ENCODE results near the gene MYBPC1.

Gene MYBPC1

DNA sequence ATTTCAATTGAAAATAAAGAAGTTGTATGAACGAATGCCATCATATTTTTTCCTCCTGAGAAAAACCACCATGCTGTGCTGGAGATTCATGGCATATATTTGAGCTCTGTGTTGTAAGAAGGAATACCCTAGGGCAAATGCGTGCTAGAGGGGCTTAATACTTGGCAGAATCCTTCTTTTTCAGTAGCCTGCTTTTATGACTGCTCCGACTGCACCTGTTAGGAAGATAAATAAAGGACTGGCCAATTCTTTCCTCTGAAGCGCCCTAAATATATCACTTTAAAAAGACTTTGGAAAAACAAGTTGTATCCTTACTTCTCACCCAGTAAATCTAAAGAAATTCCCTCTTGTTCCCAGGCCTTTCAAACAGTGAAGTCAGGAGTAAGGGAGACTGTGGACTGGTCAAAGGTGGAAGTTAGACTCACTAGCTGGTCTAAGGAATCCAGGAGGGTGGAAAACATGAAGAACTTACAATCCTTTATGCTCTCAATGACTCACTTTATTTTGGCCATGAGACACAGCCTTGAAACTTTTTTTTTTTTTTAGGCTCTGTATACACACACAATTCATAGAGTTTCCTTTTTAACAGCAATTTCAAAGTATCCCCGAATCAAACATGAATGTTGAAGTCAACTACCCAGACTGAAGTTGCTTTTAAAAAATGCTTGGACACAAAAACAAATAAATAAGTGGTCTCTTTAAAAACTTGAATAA, 5.2 kb downstream of the MYBPC1 start:
- no peak for DNase-seq

DNA sequence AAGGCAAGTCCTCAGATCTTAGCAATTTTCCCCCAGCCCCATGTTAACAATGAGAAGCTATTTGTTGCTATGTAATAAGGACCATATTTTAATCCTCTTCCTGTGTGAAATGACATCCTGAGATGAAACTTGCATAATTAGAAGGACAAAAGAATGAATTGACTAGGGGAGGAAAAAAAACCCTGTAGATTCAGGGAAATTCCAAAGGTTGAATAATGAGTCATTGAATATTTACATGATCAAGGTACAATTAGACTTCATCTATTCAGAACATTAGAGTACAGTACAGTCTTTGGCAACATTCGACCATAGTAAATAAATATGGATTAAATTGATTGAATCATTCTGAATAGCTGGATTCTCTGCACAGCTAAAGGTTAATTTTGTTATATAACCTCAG, 9.4 kb downstream of the MYBPC1 start:
- DNase-seq = no peak

DNA sequence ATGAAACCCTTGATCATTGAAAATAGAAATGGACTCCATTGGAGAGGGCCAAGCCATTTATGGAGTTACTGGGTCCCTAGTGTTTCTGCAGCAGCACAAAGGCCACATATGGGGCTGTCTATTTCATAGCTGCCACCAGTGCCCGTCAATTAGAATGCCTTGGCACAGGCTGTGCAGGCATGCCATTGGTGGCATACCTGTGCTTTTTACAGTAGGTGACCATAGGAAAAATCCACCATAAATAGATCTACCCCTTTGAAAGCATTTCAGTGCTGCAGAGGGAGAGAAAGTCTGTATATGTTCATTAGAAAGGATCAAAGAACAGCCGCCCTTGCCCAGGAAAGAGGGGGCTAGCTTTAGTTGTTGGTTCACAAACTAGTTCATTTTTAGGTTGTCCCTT, 13.1 kb downstream of the MYBPC1 start:
- DNase-seq = no peak

DNA sequence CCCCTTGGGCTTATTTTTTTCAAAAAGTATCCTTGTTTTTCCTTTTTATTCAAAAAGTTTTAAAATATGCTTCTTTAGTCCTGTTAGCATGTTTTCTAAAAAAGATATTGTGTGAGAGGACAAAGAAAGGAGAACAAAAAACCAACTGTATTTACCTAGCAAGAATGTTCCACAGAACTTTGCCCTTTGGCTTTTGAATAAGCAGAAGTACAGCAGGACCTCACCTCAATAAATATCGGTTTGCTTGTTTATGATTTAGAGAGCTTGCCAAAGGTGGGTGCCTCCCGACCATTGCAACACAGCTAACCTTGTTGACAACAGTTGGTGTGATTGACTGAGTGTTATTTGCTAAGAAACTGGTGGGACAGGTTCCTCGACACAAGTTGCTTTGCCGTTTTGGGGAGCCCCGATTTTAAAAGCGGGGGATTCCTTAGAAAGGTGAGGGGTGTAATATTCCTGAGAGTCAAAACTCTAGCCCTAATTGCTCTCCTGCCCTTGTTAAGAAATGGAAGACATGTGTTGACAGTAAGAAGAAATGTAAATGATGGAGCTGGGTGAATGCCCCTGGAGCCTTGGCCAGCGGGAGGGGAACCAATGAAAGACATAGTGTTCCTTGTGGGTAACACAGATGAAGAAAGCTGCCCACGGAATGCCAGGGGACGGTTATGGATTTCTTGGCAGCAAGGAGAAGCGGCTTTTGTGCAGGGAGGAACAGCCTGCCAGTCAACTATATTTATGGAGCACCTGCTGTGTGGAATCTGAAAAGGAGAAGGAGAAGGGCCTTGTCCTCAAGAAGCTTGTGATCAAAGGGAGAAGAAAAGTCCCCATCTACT, 13.7 kb downstream of the MYBPC1 start:
- DNase-seq = no peak

DNA sequence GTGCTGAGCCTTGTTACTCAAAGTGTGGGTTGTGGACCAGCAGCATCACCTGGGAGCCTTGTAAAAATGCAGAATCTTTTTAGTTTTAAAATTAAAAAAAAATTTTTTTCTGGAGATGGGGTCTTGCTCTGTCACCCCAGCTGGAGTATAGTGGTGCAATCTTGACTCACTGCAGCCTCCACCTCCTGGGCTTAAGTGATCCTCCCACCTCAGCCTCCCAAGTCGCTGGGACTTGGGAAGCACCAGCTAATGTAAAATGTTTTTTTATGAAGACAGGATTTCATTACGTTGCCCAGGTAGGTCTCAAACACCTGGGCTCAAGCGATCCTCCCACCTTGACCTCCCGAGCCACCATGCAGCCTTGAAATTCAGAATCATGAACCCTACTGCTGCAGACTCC, 14.4 kb downstream of the MYBPC1 start:
- no peak for DNase-seq

DNA sequence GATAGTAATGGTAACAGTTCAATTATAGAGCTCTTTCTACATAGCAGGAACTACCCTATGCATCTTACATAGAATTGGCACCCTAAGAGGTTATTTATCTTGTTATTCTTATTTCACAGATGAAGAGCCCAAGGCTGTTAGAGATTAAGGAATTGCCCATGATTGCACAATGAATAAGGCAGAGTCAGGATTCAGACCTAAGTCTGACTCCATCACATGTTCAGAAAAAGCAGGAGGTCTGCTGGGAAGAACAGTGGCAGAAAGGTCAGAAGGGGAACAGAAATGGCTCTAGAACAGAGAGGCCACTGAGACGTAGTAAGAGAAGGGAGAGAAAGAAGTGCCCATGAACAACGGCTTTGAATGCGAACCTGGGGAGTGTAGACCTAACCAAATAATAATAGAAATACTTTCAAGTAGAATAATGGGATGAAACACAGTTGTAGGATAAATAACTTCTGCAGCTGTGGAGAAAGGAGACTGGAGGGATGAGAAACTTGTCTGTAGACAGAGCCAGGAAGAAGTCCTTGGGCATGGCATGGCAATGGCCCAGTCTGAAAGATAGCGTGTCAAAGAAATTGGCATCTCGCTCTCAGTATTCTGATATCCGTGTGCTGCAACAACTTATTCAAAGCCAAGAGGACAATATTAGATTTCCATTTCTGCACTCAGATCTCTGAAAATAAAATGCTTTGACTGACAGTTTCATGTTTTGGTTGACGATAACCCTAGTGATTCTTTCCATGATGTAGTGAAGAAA, 17.6 kb downstream of the MYBPC1 start:
- DNase-seq = no peak

DNA sequence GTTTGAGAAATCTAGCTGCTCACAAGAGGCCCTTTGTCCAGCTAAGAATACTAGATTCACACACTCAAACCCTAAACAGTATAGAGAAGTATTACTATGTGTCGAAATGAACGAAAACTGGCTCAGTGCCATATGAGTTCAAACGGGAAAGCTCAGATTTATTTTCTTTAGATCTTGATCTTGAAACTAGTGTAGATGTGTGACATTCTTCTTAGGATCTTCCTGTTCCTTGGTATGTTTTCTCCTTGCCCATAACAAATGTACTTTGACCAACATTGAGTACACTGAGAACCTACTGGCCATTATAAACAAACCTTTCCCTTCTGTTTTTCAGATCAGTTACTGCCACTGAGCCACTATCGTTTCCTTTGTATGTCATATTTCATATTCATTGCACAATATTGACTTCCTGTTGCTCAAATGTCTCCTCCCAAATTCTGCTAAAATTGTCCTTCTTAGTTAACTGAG, 21.3 kb downstream of the MYBPC1 start:
- no peak for DNase-seq

DNA sequence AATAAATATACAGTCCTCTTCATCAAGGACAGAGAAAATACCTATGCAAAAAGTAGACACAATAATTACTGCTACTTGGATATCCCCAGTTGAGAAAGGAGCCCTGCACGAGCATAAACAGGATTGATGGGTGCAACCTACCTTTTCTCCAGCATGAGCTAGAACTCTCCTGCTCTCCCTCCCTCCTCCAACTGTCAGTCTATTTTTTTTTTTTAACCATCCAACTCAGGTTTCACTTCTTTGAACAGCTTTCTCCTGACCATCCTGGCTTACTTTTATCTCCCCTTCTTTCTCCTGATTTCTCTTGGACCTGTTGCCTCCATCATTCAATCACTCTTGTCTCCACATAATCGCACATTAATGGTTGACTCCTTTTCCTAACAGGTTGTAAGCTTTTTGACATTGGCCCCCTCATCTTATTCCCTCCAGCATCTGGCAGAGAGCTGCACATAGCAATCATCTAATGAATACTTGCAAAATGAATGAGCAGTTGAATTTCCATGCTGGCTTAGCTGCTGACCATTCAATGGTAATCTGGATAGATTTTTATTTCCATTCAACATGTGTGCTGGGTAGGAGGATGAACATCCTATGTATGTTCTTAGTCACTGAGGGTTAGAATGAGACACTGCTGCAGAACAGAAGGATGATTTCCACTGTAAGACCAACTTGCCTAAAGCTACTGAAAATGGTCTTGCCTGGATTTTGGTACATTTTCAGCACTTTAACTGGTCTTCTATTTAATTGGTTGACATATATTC, 24.4 kb downstream of the MYBPC1 start:
- DNase-seq = no peak

DNA sequence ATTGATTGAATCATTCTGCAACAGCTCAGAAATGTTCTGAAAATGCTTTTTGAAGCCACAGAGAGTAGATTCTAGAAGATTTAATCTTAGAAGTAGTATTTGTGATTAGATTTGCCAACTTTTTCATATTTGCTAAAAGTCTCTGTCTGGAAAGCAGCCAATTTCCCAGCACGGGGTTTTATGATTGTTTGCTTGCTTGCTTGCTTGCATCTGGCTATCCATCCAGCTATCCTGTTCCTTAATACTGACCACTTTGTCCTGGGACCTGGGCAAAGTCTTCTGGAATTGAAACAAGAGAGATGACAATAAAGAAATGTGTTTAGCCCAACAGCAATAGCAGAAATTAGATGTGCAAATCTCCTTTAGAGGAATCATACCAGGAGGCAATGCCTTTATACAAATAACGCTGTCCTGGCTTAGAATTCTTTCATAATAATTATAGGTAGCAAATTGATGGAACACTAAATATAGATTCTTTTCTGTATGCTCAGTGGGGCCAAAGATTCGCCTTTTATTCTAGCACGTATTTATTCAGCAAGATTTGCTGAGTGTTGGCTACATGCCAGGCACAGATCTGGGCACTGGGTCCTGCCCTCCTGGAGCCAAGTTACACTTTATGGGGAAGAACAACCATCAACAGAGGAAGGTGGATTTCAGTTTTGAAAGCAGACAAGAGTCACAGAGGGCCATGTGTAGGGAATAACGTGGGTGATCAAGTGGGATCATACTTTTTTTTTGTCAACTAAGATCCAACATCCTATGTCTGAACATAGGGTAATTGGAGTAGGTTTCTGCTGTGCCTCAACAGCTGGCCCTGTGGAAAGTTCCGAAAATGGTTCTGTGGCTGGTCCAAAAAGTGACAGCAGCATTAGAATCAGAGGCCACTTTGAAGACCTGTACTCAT, 25.3 kb downstream of the MYBPC1 start:
- DNase-seq = no peak

DNA sequence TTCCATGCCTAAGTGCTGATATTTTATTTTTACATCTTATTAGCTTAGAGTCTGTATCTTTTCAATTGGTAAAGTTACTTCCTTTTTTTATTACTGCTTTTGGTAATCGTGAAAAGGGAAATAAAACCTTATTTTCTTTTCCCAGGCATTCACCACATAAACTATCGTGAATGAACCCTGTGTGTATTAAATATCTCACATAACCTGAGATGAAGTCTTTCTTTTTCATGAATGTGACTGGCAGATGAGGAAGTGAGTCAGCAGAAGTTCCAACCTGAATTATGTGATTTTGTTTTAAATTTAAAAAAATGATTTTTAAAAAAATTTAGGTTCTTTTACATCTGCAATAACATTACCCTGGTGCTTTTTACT, 26.0 kb downstream of the MYBPC1 start:
- DNase-seq = no peak

DNA sequence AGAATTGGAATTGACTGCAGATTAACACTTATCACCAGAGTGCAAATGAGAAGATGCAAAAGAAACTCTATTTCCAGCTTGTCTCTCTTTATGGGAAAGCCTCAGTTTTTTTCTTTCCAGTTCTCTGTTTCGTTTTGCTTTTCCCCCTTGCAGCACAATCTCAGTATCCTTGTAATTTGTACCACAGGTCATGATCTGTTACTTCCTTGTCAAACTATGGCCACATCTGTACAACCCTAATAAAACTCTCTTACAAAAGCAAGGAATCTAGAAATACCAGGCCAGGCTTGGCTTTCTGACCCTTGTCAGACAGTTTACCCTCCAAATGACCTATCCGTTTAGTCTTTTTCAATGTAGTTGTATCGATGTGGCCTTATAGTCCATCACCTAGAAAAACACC, 33.9 kb downstream of the MYBPC1 start:
- DNase-seq = no peak

DNA sequence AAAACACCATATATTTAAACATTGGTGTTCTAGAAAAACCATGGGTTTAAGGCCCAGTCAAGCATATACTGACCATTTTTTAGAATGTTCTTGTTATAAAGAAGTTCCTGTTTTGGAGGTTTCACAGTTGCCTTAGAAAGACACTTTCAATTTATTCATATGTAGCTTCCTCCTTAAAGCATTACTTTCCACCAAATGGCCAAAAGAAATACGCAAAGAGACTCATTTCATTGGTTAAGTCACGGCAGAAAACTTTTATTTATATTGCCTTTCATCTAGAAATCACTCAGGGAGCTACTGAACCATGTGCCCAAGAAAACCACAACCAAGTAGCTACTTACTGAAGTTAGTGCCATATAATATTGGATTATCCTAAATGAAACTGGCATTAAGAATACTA, 40.0 kb downstream of the MYBPC1 start:
- no peak for DNase-seq

DNA sequence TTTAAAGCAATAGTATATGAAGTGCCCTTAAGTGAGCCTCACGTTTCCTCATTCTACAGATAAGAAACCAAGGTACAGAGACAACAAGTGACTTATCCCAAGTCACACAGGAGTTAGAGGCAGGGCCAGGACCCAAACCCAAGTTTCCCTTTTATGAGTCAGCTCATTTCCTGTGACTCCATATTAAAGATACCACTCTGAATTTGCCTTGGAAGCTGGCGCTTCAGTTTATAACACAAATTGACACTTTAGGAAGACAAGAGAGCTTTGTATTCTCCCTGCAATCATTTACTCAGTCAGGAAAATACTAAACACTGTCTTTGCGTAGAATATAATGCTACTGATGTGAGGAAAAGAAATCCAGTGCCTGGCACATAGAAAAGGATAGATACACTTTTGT, 43.2 kb downstream of the MYBPC1 start:
- DNase-seq = no peak

DNA sequence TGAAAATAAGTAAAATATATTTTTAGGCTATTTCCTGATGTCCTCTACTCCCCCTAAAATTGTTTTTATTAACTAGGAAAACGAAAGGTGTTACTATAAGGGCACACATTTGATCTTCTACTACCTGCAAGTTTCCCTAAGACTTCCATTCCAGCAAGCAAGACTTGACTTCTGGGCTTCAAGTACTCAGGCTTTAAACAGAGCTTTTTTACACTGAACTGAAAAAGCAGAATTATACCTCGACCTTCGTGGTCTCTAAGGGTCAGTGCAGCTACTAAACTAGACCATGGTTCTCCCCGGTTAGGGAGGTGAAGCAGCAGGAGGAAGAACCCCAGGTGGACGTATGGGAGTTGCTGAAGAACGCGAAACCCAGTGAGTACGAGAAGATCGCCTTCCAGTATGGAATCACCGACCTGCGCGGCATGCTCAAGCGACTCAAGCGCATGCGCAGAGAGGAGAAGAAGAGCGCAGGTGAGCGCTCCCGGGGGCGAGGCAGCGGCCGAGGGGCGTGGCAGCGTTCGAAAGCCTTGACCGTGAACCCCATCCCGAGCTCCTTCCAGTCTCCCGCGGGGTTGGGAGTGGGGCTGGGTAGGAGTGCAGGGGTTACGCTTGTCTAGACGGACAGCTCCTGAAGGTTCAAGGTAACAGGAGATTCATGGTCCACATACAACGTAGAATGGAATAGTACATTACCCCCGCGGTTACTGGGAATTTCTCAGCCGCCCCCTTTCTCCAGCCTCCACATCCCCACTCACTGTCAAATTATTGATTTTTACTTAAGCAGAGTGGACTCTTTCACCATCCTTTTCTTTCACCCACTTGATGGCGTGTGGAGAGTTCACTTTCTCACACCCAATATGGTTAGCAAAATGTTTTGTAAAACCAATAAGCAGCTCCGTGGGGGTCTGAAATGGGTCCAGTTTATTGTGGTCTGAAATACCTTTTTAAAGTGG, 47.6 kb downstream of the MYBPC1 start:
- DNase-seq = no peak

DNA sequence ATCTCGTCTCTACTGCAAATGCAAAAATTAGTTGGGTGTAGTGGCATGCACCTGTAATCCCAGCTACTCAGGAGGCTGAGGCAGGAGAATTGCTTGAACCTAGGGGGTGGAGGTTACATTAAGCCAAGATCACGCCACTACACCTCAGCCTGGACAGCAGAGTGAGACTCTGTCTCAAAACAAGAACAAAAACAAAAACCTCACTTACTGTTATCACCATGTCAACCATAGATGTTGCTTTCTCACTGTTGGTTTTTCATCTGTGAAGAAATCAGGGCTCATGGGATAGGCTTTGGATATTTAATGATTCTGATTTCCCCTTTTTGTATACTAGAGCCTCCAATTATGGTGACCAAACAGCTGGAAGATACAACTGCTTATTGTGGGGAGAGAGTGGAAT, 52.9 kb downstream of the MYBPC1 start:
- no peak for DNase-seq

DNA sequence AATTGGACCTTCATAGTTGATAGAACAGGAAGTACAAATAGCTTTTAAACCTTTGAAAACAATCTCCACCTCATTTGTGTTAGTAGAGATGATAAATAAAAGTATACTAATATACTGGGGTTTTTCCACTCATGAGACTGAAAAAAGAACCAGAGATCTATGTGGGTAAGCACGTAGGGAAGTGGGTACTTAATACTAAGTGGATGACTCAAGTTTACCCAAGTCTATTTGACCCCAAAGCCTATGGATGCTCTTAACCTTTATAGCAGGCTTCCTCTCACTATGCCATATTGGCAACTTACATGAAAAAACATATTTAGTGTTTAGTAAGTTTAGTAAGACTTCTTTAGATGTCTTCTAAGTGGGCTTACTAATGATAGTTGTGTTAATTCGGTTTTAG, 53.4 kb downstream of the MYBPC1 start:
- DNase-seq = no peak

DNA sequence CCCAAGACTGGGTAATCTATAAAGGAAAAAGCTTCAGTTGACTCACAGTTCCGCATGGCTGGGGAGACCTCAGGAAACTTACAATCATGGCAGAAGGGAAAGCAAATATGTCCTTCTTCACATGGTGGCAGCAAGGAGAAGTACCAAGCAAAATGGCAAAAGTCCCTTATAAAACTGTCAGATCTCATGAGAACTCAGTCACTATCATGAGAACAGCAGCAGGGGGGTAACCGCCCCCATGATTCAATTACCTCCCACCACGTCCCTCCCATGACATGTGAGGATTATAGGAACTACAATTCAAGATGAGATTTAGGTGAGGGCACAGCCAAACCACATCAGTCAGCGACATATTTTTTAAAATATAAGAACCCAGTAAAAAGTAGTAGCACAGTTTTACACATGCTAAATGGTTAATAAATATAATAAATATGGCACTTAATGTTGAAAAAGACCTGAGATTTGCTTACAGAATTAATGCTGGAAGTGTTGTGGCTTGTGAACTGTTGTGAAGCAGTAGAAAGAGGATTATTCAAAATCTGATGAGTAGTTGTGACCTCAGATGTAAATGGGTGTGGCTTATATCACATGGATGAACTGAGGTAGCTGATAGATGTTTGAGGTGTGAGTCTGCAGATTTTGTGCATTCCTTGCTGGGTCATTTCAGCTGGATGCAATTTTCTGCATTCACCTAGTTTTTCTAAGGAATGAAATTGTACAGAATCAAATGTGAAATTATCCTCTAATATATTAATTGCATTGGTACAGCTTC, 55.8 kb downstream of the MYBPC1 start:
- no peak for DNase-seq

DNA sequence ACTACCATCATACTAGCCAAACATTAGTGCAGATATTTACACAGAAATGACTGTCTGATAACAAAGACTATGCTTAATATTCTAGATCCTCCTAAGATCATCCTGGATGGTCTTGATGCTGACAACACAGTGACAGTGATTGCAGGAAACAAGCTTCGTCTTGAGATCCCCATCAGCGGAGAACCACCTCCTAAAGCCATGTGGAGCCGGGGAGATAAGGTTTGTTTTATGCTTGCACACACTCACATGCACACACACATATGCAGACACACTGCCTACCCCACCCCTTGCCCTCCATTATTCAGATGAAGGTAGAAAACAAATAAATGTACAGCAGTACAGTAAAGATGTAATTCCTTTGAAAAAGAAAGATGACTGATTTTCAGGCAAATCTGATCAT, 58.3 kb downstream of the MYBPC1 start:
- no peak for DNase-seq

DNA sequence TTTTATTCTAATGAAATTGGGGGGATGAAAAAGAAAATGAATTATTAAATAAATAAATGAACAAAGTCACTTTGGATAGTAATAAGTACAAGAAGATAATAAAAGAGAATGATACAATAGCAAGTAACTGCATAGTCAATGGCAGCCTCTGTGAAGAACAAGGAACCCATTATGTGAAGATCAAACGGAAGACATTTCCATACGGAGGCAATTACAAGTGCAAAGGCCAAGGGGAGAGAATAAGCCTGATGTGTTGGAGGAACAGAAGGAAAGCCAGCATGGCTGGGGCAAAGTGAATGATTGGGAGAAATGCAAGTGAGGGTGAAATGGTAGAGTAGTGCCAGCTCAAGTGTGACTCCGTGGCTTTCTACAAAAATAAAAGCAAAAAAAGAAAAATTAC, 58.7 kb downstream of the MYBPC1 start:
- no peak for DNase-seq

DNA sequence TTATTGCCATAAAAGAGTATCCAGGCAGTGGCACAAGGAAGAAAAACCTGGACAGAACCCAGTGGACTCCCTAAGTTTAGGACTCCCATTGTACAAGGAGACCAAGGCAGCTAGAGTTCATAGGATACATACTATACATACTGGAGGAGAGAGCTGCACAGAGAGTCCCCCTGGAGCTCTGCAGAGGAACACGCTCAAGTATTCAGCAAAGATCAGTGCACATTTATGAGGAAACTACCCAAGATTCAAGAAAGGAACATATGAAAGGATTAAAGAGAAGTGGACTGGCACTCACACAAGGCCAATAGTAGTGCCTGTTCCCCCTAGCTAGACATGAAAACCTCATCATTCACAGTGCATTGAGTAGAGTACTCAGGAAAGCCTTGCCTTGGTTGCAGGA, 59.7 kb downstream of the MYBPC1 start:
- DNase-seq = no peak

Data from CD4-positive, alpha-beta T cell treated with Interleukin-10 for 1 hour (primary cell).